ENCODE data around the gene SOS1.

SOS1 gene

GRCh38 chr2:38975042-38975441, 145.8 kb downstream of the SOS1 start:
- no peak for DNase-seq
- Histone ChIP-seq H3K27me3 (no peaks in the 10 kb centered on the region), H3K9me3 (no peaks in the 10 kb centered on the region), H3K4me1 (no peaks in the 10 kb centered on the region), H3K36me3 (no peaks in the 10 kb centered on the region), H3K4me3 (ENCODE audit: low read depth, low read length) (no peak overlapping the region)
- TF ChIP-seq, protein P1, sequence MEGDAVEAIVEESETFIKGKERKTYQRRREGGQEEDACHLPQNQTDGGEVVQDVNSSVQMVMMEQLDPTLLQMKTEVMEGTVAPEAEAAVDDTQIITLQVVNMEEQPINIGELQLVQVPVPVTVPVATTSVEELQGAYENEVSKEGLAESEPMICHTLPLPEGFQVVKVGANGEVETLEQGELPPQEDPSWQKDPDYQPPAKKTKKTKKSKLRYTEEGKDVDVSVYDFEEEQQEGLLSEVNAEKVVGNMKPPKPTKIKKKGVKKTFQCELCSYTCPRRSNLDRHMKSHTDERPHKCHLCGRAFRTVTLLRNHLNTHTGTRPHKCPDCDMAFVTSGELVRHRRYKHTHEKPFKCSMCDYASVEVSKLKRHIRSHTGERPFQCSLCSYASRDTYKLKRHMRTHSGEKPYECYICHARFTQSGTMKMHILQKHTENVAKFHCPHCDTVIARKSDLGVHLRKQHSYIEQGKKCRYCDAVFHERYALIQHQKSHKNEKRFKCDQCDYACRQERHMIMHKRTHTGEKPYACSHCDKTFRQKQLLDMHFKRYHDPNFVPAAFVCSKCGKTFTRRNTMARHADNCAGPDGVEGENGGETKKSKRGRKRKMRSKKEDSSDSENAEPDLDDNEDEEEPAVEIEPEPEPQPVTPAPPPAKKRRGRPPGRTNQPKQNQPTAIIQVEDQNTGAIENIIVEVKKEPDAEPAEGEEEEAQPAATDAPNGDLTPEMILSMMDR (IDR thresholded peaks at IDR 0.05; ENCODE audit: low read depth, low read length) = no peak

DNA sequence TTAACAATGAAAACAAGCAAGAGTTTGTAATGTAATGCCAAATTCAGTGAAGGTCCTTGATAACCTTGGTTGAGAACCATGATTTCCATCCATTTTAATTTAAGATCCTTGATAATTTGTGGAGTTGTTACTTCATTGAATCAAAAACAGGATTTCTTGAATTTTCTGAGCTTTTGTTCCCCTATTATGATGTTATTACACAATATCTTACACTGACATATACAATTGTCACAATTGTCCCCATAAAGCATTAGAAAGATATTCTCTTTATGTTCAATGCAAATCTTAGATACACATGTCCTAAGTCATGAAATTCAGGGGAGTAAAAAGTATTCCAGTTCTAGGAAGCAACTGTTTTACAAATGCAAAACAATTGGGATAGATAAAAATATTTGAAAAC, 147.6 kb downstream of the SOS1 start:
- Histone ChIP-seq H3K9me3 (no peaks in the 10 kb centered on the region), H3K4me1 (no peaks in the 10 kb centered on the region), H3K27me3 (no peaks in the 10 kb centered on the region), H3K4me3 (ENCODE audit: low read depth, low read length) (no peak overlapping the region), H3K36me3 (no peaks in the 10 kb centered on the region)
- TF ChIP-seq, protein P1 (IDR thresholded peaks at IDR 0.05; ENCODE audit: low read depth, low read length) = no peak
- no peak for DNase-seq

DNA sequence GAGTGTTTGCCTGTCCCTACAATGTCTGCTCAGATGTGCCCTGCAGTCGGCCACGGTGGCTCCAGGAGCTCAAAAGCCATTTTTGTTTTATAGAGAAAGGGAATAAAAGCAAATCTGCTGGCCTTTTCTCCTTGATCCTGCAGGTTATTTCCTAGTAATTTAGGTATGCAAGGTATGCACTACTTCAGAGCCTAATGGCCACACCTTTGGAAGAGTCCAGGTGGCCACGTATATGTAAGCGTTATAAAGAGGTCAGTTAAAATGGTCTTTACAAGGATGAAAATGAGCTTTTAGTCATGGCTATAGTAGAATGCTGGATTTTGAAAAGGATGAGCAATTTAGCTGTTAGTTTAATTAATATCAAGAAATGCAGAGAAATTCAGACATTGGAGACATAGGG, 149.5 kb downstream of the SOS1 start:
- TF ChIP-seq, protein P1 (IDR thresholded peaks at IDR 0.05; ENCODE audit: low read depth, low read length) = no peak
- H3K9me3 ChIP-seq = no peaks in the 10 kb centered on the region
- no peak for DNase-seq
- no peaks in the 10 kb centered on the region for H3K36me3 ChIP-seq
- H3K4me1 ChIP-seq = no peaks in the 10 kb centered on the region
- no peaks in the 10 kb centered on the region for H3K27me3 ChIP-seq
- no peak overlapping the region for H3K4me3 ChIP-seq (ENCODE audit: low read depth, low read length)

- Histone ChIP-seq H3K36me3 (no peaks in the 10 kb centered on the region), H3K4me3 (ENCODE audit: low read depth, low read length) (no peak overlapping the region), H3K4me1 (no peaks in the 10 kb centered on the region), H3K27me3 (no peaks in the 10 kb centered on the region), H3K9me3 (no peaks in the 10 kb centered on the region)
- TF ChIP-seq, protein P1 (IDR thresholded peaks at IDR 0.05; ENCODE audit: low read depth, low read length) = no peak
- DNase-seq = no peak
Observed at GRCh38 chr2:38968021-38968420, 152.8 kb downstream of the SOS1 start.

- no peaks in the 10 kb centered on the region for H3K27me3 ChIP-seq
- no peaks in the 10 kb centered on the region for H3K4me1 ChIP-seq
- TF ChIP-seq, protein P1 (IDR thresholded peaks at IDR 0.05; ENCODE audit: low read depth, low read length) = no peak
- no peak overlapping the region for H3K4me3 ChIP-seq (ENCODE audit: low read depth, low read length)
- H3K9me3 ChIP-seq = no peaks in the 10 kb centered on the region
- no peaks in the 10 kb centered on the region for H3K36me3 ChIP-seq
- DNase-seq = no peak
Observed at GRCh38 chr2:38966678-38967077, 154.2 kb downstream of the SOS1 start.

GRCh38 chr2:38966006-38966405, 154.8 kb downstream of the SOS1 start:
- Histone ChIP-seq H3K4me1 (no peaks in the 10 kb centered on the region), H3K27me3 (no peaks in the 10 kb centered on the region), H3K36me3 (no peaks in the 10 kb centered on the region), H3K4me3 (ENCODE audit: low read depth, low read length) (no peak overlapping the region), H3K9me3 (no peaks in the 10 kb centered on the region)
- TF ChIP-seq, protein P1 (IDR thresholded peaks at IDR 0.05; ENCODE audit: low read depth, low read length) = no peak
- DNase-seq = no peak

Data from BE2C (cell line).